GM23248 (cell line): ENCODE results near the gene CCDC91. TPM values are rescaled to one million over a fixed set of nuclear protein-coding genes. Genes with fewer than 3 reads are reported as not detected.
A peak's percentile ranks its signal among the peaks of the same experiment; 100 is the strongest.

Experiments used
- DNase-seq: peaks from one replicate; pipeline ENCODE4 v3.0.0-alpha.2; 2015
- H2AFZ ChIP-seq: fragments of 200-600 bp; sonication (generic); 2 replicates; pipeline ENCODE4 v1.6.1; 2016; ENCODE audit warnings: antibody characterized with exemption
- H3F3A ChIP-seq: fragments of 200-600 bp; sonication (generic); 2 replicates; pipeline ENCODE4 v1.6.1; 2016; ENCODE audit warnings: mild to moderate bottlenecking, antibody characterized with exemption, mixed run types; ENCODE audit not compliant: insufficient read depth
- H3K27ac ChIP-seq: fragments of 200-600 bp; sonication (generic); 2 replicates; pipeline ENCODE4 v1.5.1; 2016; ENCODE audit warnings: mild to moderate bottlenecking
- H3K27me3 ChIP-seq: fragments of 200-600 bp; sonication (generic); replicated peaks from 2 replicates; pipeline ENCODE4 v1.6.1; 2016; ENCODE audit warnings: mild to moderate bottlenecking; ENCODE audit not compliant: insufficient read depth
- H3K36me3 ChIP-seq: fragments of 200-600 bp; sonication (generic); 2 replicates; pipeline ENCODE4 v1.6.1; 2016; ENCODE audit warnings: low read depth, mild to moderate bottlenecking
- H3K4me1 ChIP-seq: fragments of 200-600 bp; sonication (generic); 2 replicates; pipeline ENCODE4 v1.6.1; 2016; ENCODE audit warnings: mild to moderate bottlenecking; ENCODE audit not compliant: insufficient read depth
- H3K4me2 ChIP-seq: fragments of 200-600 bp; sonication (generic); one replicate; pipeline ENCODE4 v1.6.1; 2016; ENCODE audit warnings: mild to moderate bottlenecking; ENCODE audit not compliant: unreplicated experiment
- H3K4me3 ChIP-seq: fragments of 200-600 bp; sonication (generic); 2 replicates; pipeline ENCODE4 v1.5.1; 2016; ENCODE audit warnings: mild to moderate bottlenecking
- H3K79me2 ChIP-seq: fragments of 200-600 bp; sonication (generic); 2 replicates; pipeline ENCODE4 v1.6.1; 2016; ENCODE audit warnings: mild to moderate bottlenecking; ENCODE audit not compliant: insufficient read depth
- H3K9ac ChIP-seq: fragments of 200-600 bp; sonication (generic); 2 replicates; pipeline ENCODE4 v1.6.1; 2016; ENCODE audit warnings: mild to moderate bottlenecking
- H3K9me2 ChIP-seq: fragments of 200-600 bp; sonication (generic); 2 replicates; pipeline ENCODE4 v1.6.1; 2016; ENCODE audit warnings: mixed run types, mild to moderate bottlenecking, moderate library complexity; ENCODE audit not compliant: insufficient read depth
- H3K9me3 ChIP-seq: fragments of 200-600 bp; sonication (generic); one replicate; pipeline ENCODE4 v1.6.1; 2017; ENCODE audit warnings: low read depth
- H4K20me1 ChIP-seq: fragments of 200-600 bp; sonication (generic); 2 replicates; pipeline ENCODE4 v1.6.0; 2016; ENCODE audit not compliant: insufficient read depth
- EZH2 ChIP-seq: fragments of 200-600 bp; sonication (generic); IDR thresholded peaks from 2 replicates; pipeline ENCODE4 v1.6.1; 2018; ENCODE audit warnings: antibody characterized with exemption, mild to moderate bottlenecking; ENCODE audit not compliant: insufficient read depth, poor library complexity, severe bottlenecking
- EZH2phosphoT487 ChIP-seq: fragments of 200-600 bp; sonication (generic); IDR thresholded peaks from 2 replicates; pipeline ENCODE4 v1.6.1; 2018; ENCODE audit warnings: antibody characterized with exemption, moderate library complexity, mild to moderate bottlenecking, low read depth; ENCODE audit not compliant: insufficient read depth
- WGBS, 2 experiments: methylation state at CpG; one replicate each; pipeline ENCODE4 v1.1.6; 2015 to 2017; ENCODE audit warnings: low lambda C conversion rate in 2 of 2, low coverage in 1 of 2; ENCODE audit errors: missing lambda C conversion rate in 2 of 2; 5-methylcytosine and 5-hydroxymethylcytosine counted together
- in situ Hi-C: fragments of 300-500 bp; cut with MboI; formaldehyde crosslinking; loops from 2 replicates; pipeline ENCODE4 v1.15.0; 2020
- polyA plus RNA-seq: library from polyadenylated mRNA; unstranded; fragments of >200 nt; fragmentation: Nextera tagmentation; extraction: Ambion mirVana; gene quantifications from 2 replicates; pipeline ENCODE4 v1.2.1, GENCODE V29; 2016
- total RNA-seq: library from RNA; depleted of rRNA; stranded (reverse); fragments of >200 nt; shearing (Covaris generic); gene quantifications from 2 replicates; pipeline ENCODE4 v1.2.3, GENCODE V29; 2014

CCDC91 gene
- total and polyA plus RNA-seq, 2 experiments from 2014 or later = 17.2 to 31.5 TPM

DNA sequence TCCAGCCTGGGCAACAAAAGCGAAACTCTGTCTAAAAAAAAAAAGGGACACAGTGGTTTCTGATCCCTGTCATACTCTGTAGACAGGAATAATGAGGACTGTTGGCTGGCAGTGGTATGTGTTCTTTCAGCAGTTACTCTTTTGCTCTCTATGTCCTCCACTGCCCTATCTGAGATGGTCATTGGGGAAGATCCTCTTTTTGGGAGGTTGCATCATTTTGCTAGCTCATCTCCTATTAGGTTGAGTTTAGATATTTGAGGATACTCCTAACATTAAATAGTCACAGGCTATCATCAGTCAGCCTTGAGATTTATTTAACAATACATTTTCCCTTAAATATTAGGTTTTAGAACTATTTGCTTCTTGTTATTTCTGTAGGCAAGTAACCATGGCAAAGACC lies 5.9 kb upstream of the CCDC91 start:
- Histone ChIP-seq H3K4me3 (no peak overlapping the region), H3K4me2 (no peak overlapping the region), H3F3A (peaks cover 3% of the 10 kb centered on the region; the same call in 1 of the 2 replicates), H3K4me1 (no peaks in the 10 kb centered on the region; the same call in 1 of the 2 replicates), H3K9me2 (0 out of 2 replicates have a peak, but pooled peaks cover 3% of the 10 kb centered on the region), H3K9ac (no peak overlapping the region), H4K20me1 (no peaks in the 10 kb centered on the region), H2AFZ (no peak overlapping the region), H3K79me2 (no peaks in the 10 kb centered on the region), H3K36me3 (no peaks in the 10 kb centered on the region), H3K9me3 (no peaks in the 10 kb centered on the region), H3K27me3 (no peaks in the 10 kb centered on the region), H3K27ac (no peak overlapping the region)
- 54 to 64% methylated on average over 1 of the region's 1 CpG for WGBS, 2 experiments
- DNase-seq = no peak
- in situ Hi-C loops = no loop called here
- TF ChIP-seq EZH2 = no peak
- TF ChIP-seq EZH2phosphoT487 = no peak

DNA sequence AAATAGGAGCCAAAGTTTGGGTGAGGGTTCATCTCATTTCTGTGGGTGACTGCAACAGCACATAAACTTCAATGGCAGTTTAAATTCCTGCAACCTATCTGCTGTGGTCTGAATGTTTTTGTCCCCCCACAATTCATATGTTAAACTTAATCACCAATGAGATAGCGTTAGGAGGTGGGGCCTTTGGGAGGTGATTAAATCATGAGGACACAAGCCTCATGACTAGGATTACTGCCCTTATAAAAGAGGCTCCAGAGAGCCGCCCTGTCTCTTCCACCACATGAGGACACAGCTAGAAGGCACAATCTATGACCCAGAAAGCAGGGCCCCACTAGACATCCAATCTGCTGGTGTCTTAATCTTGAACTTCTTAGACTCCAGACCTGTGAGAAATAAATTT lies 3.8 kb upstream of the CCDC91 start:
- WGBS, 2 experiments = 89 to 93% methylated on average over 2 of the region's 2 CpGs
- Histone ChIP-seq H3K79me2 (peaks cover 2% of the 10 kb centered on the region), H3K4me3 (no peak overlapping the region), H2AFZ (no peak overlapping the region), H3K9me3 (no peaks in the 10 kb centered on the region), H3F3A (peaks cover 12% of the 10 kb centered on the region), H3K9ac (no peak overlapping the region), H3K4me2 (no peak overlapping the region), H3K27ac (no peak overlapping the region), H3K36me3 (no peaks in the 10 kb centered on the region), H4K20me1 (no peaks in the 10 kb centered on the region), H3K4me1 (peaks cover 9% of the 10 kb centered on the region), H3K9me2 (0 out of 2 replicates have a peak, but pooled peaks cover 3% of the 10 kb centered on the region), H3K27me3 (no peaks in the 10 kb centered on the region)
- no peak for TF ChIP-seq EZH2phosphoT487
- TF ChIP-seq EZH2 = no peak
- DNase-seq = no peak
- in situ Hi-C loops = no loop called here

DNA sequence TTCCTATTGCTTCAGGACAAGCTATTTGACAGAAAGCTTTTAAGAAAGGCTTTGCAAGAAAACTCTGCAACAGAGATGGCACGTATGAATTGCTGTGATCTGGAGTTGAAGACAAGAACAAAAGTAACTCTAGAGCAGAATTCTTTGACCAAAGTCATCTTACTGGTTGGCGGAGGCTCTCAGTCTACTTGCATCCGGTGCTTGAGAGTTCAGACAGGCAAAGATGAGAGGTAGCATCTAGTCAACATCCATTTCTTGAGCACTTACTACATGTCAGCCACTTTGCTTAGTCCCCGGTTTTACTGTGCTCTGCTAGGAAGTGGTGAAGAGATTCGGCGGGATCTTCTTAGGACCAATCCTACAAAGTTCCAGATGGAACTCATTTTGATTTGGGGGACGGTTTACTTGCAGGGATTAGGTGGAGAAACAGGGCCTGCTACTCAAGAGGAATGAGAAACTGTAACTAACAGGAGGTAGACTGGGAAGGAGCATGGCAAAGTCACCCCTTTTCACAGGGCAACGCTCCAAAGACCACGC lies 404 bp upstream of the CCDC91 start:
- in situ Hi-C loops = no loop called here
- 63 to 64% methylated on average over 9 of the region's 9 CpGs for WGBS, 2 experiments
- TF ChIP-seq EZH2phosphoT487 (no peak), EZH2 (no peak)

DNA sequence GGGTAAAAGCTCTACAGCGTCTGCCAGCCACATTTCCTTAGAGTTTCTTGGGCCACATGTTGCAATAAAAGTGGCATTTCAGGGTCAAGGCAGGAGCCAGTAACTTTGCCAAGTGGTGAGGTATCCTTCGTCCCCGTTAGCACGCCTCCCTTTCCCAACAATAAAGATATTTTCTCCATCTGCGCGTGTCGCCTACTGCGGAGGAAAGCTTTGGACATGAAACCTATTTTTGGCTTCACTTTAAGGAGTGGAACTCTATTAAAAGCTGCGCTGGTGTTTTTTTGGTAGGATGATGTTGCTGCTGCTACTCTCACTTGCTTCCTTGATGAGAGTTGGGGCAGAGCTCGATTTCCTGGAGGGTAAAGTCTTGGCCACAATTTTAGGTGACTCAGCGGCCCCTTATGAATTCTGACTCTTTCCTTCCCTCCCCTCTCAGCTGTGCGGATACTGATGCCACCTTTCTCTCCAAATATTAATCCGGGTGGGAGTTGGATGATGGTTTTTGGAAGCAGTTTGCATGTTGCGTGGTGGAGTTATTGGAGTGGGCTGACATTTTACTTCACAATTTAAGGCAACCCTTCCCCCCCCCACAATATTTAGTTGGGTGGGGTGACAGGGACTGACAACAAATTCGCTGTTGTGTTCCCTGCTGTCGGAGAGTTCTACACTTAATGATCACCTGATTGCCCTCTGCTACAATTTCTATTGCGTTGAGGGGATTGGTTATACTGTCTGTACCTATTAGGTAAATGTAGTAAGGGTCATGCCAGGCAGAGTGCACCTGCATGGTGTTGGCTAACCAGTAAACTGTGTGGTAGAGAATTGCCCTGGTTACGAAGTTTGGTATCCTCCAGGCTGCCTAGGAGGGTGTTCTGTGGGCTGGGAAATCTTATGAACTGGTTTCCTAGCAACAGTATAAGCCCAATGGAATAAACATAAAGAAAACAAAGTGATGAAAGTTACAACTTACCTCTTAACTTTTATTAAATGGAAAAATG lies 1.1 kb downstream of the CCDC91 start:
- no peaks in the 10 kb centered on the region for H3K9me3 ChIP-seq
- peak; percentile 86 for DNase-seq
- TF ChIP-seq EZH2phosphoT487 = no peak
- TF ChIP-seq EZH2 = no peak
- in situ Hi-C loops = no loop called here
- no peaks in the 10 kb centered on the region for H3K27me3 ChIP-seq
- H3K9ac ChIP-seq = peak overlapping the region; percentile 98
- peak overlapping the region; percentile 98 for H3K27ac ChIP-seq
- H3K4me3 ChIP-seq = peak overlapping the region; percentile 81
- H3K9me2 ChIP-seq = no peaks in the 10 kb centered on the region
- peaks cover 14% of the 10 kb centered on the region for H3F3A ChIP-seq
- H3K79me2 ChIP-seq = peaks cover 48% of the 10 kb centered on the region
- 19 to 20% methylated on average over 18 of the region's 18 CpGs for WGBS, 2 experiments
- peak overlapping the region; percentile 82 for H3K4me2 ChIP-seq
- peaks cover 16% of the 10 kb centered on the region for H3K4me1 ChIP-seq
- H3K36me3 ChIP-seq = no peaks in the 10 kb centered on the region
- H4K20me1 ChIP-seq = no peaks in the 10 kb centered on the region
- peak overlapping the region; percentile 94 for H2AFZ ChIP-seq

More for the DNA sequence above, 404 bp upstream of the CCDC91 start:
- Histone ChIP-seq H4K20me1 (no peaks in the 10 kb centered on the region), H3K4me1 (peaks cover 16% of the 10 kb centered on the region), H3K9me2 (no peaks in the 10 kb centered on the region), H3F3A (peaks cover 14% of the 10 kb centered on the region), H3K9ac (peak overlapping the region; percentile 98), H3K27ac (peak overlapping the region; percentile 98), H3K79me2 (peaks cover 33% of the 10 kb centered on the region), H3K9me3 (no peaks in the 10 kb centered on the region), H2AFZ (peak overlapping the region; percentile 94), H3K36me3 (no peaks in the 10 kb centered on the region), H3K4me3 (peak overlapping the region; percentile 81), H3K4me2 (peak overlapping the region; percentile 82), H3K27me3 (no peaks in the 10 kb centered on the region)
- DNase-seq = no peak
